OCI-LY1 (cell line): ENCODE data around the gene CARS1.

Experiments used
- CTCF ChIP-seq: fragments of 200-600 bp; sonication (generic), shearing (Covaris generic); IDR thresholded peaks from 2 replicates; pipeline ENCODE4 v1.5.1; 2017; ENCODE audit warnings: mild to moderate bottlenecking, antibody characterized with exemption, low read length, moderate library complexity, mixed read lengths
- EZH2 ChIP-seq: fragments of 200-600 bp; sonication (generic), shearing (Covaris generic); IDR thresholded peaks from 2 replicates; pipeline ENCODE4 v1.8.0; 2017; ENCODE audit warnings: borderline replicate concordance, mixed run types, mild to moderate bottlenecking, antibody characterized with exemption, low read length, moderate library complexity, mixed read lengths

- TF ChIP-seq CTCF (no peak), EZH2 (no peak)
These were observed 28.4 kb downstream of the CARS1 start for GRCh38 chr11:3028813-3029212.
